ENCODE data around the gene MDH2. TPM values are rescaled to one million over a fixed set of nuclear protein-coding genes. Genes with fewer than 3 reads are reported as not detected.
"Not testable (repeated sequence)": the region's sequence is repeated elsewhere in the genome, so short reads cannot be mapped to it uniquely, and the experiment has no call there.

Gene MDH2, protein sequence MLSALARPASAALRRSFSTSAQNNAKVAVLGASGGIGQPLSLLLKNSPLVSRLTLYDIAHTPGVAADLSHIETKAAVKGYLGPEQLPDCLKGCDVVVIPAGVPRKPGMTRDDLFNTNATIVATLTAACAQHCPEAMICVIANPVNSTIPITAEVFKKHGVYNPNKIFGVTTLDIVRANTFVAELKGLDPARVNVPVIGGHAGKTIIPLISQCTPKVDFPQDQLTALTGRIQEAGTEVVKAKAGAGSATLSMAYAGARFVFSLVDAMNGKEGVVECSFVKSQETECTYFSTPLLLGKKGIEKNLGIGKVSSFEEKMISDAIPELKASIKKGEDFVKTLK
- polyA plus RNA-seq (2014; cell fraction: cytosol; rRNA removed), result 87.2 and 104 TPM in 2 replicates
- polyA plus RNA-seq (2014; cell fraction: nucleus; rRNA removed), result 57.5 and 74.9 TPM in 2 replicates

DNA sequence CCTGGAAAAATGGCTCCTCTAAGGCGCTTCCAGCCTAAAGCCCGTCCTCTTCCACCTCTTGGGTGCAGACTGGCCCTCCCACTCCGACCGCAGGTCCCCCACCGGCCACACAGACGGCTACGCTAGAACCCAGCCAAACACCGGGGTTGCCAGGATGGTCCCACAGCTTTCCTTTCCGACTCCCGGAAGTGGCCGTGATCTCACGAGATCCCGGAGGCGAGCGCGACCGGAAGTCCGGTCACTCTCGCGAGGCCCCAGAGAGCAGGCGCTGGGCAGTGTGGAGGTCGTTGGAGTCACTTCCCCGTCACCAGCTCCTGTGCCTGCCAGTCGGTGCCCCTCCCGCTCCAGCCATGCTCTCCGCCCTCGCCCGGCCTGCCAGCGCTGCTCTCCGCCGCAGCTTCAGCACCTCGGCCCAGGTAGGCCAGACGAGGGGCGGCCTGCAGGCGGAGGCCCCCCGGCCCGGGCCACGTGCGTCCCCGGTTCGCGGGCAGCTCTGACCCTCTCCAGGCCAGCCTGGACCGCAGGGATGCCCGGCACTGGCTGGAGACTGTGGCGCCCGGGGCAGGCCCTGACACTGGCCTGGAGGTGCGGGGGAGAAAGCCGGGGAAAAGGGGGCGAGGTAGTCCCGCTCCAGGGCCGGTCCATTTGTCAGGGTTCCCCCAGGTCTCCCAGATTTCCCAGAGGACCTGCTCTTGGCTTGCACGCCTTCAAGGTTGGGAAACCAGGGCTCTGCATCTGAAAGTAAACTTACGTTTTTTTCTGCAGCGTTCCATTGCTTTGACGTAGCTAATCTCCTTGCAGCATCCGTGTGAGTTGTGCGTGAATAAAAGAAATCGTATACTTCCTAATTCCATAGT lies at the start of gene MDH2, which contains the start of gene STYXL1:
TSS of gene MDH2 (plus strand) at position 296 of the 857 bp plus-strand sequence. CDS start at position 351, 55 bp downstream.
TSS of gene STYXL1 (minus strand) at position 190 of the 857 bp plus-strand sequence. CDS start 17,477 bp downstream, outside the sequence.
- peak; percentile 94 for DNase-seq (ENCODE audit: low spot score)

DNA sequence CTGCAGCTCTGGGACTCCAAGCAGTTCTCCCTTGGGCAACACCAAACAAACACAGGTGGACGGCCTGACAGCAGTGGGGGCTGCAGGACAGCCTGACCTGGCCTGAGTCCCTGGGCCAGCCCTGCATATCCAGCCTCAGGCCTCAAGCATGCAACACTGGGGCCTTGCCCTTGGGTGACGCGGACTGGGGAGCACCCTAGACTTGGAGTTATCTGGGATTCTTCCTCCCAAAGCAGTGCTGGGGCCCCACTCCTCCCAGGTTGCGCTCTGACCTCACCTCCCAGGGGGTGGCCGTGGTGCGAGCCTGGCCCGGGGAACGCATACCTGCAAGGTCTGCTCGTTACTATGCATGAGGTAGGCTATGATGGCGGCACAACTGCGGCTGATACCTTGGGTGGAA lies 47.3 kb upstream of the MDH2 start:
- no peak for DNase-seq (ENCODE audit: low spot score)

DNA sequence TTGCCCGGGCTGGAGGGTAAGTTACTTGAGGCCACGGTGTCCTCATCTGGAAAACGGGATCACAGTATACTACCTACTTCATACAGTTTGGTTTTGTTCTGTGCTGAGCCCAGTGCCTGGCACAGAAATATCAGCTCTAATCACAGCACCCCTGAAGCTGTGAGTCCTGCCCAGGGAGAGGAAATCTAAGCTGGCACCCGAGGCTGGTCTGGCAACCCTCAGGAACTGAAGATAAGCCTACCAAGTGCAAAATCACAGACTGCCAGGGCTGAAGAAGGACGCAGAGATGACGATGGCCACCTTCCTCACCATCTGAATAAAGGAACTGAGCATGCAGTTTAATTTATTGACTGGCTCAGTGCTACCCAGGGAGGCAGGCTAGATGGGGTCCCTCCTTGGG lies 45.8 kb upstream of the MDH2 start:
- DNase-seq (ENCODE audit: low spot score), result no peak

DNA sequence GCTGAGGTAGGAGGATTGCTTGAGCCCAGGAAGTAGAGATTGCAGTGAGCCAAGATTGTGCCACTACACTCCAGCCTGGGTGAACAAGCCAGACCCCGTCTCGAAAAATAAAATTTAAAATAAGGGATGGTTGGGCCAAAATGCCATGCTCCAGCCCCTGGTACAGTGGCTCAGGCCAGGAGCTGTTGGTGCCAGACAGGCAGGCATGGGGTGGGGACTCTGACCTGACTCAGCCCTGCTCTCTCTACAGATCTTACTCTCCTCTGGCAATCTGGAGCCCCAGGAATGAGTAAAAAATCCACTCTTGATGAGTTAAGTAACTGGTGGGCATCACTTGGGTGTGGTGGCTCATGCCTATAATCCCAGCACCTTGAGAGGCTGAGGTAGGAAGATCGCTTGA lies 45.1 kb upstream of the MDH2 start:
- DNase-seq (ENCODE audit: low spot score), result no peak

DNA sequence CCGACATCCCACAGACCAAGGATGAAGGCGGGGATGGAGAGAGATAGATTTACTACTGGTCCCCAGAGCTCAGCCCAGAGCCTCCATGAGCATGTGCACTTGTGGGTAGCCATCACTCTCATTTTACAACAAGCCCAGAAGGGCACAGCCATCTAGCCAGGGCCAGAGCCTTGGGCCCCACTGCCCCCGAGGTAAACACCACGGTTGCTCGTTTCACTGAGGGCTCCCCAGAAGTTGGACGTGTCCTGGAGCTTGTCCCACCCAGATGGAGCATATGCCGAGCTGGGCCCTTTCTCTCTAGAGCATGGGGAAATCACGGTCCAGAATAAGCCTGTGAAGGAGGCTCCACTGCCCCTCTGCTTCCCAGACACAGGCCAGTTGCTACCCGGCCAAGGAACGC lies 44.6 kb upstream of the MDH2 start:
- no peak for DNase-seq (ENCODE audit: low spot score)

DNA sequence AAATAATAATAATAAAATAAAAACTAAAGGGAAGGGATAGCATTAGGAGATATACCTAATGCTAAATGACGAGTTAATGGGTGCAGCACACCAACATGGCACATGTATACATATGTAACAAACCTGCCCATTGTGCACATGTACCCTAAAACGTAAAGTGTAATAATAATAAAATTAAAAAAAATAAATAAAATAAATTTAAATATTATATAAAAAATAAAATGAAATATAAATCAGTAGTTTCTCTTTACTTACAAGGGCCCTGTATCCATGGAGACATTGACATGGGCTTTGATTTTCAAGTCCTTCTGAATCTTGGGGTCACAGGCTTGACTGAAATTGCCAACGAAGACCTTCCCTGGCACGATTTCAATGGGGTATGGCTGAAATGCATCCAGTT lies 42.9 kb upstream of the MDH2 start:
- not testable (repeated sequence) for DNase-seq (ENCODE audit: low spot score)

DNA sequence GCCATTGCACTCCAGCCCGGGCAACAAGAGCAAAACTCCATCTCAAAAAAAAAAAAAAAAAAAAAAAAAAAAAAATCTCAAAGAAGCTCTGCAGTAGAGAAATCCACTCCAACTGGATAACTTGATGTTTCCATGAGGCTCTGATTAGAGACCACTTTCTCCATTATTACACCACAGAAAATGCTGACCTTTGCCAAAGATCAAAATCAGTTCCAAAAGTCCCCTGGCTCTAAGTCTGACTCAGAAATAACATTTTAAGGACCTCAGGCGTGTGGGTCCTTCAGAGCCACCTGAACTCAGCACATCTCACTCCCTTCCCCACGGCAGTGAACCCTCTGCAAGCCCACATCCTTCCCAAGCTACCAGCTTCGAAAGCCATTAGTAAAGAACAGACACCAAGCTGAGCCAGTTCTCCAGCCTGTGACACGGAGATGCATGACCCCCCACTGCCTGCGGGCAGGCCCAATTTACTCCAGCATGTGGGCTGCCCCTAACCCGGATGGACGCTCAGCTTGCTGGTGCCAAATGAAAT lies 39.7 kb upstream of the MDH2 start:
- no peak for DNase-seq (ENCODE audit: low spot score)

DNA sequence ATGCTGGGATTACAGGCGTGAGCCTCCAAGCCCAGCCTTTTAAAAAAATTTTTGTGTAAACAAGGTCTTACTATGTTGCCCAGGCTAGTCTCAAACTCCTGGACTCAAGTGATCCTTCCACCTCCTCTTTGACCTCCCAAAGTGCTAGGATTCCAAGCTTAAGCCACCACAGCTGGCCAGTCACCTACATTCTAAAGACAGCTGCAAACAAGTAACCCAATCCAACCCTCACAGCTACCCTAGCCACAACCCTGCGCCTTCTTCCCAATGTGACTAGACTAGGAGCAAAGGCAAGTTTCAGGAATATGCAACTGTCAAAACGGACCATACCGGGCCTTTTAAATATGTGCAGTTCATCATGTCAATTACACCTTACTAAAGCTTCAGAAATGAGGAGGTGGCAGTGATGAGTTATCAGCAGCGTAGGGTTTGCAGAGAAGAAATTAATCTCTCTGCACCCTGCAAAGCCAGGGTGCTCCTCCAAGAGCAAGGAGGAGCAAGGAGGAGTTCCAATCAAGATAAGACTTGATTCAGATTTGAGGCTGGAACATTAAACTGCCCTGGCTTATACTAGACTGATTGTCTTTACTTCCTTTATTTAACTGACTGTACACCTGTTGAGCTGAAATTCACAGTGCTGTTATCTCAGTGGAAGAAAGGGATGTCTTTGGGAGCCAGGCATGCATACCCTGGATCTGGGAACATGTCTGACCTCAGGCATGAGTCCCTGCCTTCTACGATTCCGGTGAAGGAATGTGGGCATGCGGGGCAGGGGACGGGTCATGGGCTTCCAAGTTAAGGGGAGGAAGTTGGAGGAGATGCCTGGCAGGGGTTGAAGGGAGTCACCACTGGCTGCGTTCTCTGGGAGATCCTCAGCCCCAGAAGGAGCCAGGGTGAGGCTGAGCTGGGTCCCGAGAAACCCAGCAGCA lies 38.0 kb upstream of the MDH2 start:
- DNase-seq (ENCODE audit: low spot score), result no peak

DNA sequence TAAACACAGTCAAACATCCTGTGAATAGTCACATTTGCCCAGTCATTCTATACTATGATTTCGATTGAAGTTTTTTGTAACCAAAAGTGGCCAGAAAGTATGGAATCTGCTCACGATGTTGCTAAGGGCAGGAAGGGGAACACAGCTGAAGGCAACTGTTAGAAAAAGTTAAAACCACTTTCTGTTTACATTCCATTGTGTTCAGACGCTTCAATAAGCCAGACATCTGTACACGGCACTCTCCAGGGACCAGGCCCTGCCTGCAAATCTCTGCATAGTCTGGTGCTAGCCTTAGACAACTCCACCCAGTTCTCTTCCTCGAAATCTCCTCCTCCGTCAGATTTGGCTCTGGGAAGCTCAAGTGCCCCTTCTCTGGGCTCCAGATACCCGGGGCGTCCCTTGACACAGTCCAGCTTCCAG lies 36.5 kb upstream of the MDH2 start:
- no peak for DNase-seq (ENCODE audit: low spot score)

DNA sequence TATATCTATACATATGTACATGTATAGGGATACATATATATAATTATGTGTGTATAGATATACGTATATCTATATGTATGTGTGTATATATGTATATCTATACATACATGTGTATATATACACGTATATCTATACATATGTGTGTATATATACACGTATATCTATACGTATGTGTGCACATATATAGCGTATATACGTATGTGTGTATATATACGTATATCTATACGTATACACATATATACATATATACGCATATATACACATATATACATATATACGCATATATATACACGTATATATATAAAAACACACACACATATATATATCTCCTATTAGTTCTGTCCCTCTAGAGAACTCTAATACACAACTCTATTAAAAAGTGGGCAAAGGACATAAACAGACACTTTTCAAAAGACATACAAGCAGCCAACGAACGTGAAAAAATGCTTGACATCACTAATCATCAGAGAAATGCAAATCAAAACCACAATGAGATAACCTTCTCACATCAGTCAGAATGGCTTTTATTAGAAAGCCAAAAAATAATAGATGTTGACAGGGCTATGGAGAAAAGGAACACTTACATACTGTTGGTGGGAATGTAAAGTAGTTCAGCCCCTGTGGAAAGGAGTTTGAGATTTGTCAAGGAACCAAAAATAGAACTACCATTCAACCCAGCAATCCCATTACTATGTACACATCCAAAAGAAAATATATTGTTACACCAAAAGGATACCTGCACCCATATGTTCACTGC lies 31.5 kb upstream of the MDH2 start:
- no peak for DNase-seq (ENCODE audit: low spot score)

DNA sequence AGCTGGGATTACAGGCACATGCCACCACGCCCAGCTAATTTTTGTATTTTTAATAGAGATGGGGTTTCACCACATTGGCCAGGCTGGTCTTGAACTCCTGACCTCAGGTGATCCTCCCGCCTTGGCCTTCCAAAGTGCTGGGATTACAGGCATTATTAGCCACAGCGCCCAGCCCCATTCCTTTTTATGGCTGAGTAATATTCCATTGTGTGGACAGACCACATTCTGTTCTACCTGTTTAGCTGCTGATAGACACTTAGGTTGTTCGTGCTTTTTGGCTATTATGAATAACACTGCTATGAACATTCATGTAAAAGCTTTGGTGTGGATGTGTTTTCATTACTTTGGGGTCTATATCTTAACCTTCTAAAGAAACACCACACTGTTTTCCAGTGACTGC lies 29.4 kb upstream of the MDH2 start:
- not testable (repeated sequence) for DNase-seq (ENCODE audit: low spot score)

DNA sequence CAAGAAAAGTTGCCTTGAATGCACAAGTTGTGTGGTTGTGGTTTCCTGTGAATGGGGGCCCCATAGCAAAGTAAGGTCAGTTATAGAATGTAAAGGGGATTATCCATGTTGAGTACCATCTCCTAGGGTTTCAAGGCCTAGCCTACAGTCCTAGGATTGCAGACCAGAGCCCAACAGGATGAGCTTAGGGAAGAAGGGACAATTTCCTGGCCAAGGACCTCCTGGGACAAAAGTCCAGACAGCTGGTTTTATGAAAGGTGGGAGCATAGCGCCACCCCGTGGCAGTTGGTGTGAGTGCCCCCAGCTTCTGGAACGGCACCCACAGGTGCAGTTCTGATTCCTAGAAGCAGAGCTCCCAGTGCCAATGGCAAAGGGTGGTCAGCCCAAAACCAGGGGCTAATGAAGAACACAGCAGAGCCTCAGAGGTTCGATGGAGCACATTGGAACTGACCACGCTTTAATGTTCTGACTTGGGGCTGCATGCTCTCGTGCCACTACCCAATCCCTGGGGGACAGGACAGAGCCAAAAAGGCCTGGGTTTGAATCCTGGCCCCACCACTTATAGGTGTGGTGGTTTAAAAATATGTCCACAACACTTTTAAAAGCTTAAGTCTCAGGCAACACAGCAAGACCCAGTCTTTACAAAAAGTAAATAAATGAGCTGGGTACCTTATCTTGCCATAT lies 27.7 kb upstream of the MDH2 start:
- peak; percentile 66 for DNase-seq (ENCODE audit: low spot score)

DNA sequence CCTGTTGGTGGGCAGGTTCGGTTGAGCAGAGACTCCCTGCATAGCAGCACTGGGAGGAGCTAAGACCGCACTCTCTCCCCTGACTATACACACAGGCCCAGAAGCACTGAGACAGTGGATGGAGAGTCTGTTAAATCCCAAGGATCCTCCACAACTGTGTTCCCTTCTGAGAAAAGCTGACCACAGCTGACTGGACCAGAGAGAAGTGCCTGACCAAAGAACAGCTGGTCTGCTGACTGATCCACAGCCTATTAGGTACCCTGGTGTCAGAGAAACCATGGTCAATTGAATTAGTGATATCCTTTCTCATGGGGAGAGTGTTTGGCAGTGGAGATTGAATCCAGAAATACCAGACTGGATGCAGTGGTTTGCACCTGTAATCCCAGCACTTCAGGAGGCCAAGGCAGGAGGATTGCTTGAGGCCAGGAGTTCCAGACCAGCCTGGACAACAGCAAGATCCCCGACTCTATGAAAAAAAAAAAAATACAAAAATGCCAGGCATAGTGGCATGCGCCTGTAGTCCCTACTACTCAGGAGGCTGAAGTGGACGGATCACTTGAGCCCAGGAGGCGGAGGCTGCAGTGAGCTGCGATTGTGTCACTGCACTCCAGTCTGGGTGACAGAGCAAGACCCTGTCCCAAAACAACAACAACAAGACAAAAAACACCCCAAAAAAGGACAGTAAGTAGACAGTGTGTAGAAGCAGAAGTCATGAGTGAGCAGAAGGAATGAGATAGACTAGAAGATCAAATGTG lies 25.7 kb upstream of the MDH2 start:
- no peak for DNase-seq (ENCODE audit: low spot score)

DNA sequence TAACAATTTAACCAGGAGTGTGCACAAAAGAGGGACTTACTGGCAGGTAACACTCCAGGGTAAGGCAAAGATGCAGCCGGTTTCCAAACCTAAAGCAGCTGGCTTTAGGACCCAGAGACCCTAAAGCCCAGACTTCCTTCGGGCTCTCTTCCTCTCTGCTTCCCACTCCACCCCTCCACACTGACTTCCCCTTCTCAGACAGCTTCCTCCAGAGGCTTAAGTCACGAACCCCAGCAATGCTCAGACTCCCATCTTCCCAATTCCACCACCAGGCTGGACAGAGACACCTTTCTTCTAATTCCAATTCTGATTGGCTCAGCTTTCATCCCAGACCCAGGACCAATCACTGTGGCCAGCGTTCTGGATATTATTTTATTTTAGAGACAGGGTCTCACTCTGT lies 24.9 kb upstream of the MDH2 start:
- DNase-seq (ENCODE audit: low spot score), result no peak

DNA sequence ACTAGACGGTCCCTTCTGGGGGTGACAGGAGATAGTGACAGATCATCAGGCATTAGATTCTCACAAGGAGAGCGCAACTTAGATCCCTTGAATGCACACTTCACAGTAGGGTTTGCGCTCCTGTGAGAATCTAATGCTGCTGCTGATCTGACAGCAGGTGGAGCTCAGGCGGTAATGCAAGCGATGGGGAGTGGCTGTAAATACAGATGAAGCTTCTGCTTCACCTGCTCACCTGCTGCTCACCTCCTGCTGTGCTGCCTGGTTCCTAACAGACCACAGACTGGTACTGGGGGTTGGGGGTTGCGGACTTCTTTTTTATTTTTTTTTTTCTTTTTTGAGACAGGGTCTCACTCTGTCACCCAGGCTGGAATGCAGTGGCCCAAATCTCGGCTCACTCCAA lies 18.2 kb upstream of the MDH2 start:
- DNase-seq (ENCODE audit: low spot score), result not testable (repeated sequence)

DNA sequence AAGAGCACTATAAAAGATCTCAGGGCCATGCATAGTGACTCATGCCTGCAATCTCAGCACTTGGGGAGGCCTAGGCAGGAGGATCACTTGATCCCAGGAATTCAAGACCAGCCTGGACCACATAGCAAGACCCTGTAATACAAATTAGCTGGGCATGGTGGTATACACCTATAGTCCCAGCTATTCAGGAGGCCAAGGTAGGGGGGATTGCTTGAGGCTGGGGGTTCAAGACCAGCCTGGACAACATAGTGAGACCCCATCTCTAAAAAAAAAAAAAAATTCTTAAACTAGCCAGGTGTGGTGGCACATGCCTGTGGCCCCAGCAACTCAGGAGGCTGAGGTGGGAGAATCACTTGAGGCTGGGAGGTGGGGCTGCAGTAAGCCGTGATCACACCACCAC lies 15.9 kb upstream of the MDH2 start:
- no peak for DNase-seq (ENCODE audit: low spot score)

DNA sequence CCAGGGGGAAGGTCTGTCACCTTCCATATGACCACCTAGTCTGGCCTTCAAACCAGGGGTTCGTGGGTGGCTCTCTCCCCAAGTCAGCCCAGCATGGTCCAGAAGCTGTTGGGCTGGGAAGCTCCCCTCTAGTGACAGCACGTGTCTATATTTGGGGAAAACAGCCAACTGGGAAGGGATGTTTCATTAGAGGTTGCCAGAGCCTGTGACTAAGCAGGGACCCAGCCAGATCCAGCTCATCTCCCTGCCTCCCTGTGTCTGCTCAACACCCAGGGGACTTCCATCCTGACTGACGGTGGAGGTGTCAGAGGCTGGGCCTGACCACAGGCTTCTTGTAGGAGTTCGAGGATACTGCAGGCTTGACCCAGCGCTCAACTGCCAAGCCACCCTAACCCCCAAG lies 10.6 kb upstream of the MDH2 start:
- no peak for DNase-seq (ENCODE audit: low spot score)

DNA sequence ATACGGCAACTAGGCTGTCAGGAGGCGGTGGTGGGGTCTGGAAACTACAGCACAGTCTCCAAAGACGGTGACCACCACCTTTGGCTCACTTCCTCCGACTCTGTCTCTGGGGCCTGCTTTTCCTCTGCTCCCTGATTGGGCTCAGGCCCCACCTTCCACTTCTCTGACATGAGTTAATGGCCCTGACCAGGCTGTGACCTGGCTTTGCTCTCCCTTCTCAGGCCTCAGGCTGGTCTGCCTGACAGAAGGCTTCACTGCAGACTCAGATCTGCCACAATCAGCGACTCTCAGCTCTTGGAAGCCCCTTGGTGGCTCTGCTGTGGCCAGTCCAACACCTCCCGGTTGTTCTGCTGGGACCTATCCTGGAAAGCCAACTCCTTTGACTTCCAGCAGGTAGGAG lies 7.8 kb upstream of the MDH2 start:
- no peak for DNase-seq (ENCODE audit: low spot score)

DNA sequence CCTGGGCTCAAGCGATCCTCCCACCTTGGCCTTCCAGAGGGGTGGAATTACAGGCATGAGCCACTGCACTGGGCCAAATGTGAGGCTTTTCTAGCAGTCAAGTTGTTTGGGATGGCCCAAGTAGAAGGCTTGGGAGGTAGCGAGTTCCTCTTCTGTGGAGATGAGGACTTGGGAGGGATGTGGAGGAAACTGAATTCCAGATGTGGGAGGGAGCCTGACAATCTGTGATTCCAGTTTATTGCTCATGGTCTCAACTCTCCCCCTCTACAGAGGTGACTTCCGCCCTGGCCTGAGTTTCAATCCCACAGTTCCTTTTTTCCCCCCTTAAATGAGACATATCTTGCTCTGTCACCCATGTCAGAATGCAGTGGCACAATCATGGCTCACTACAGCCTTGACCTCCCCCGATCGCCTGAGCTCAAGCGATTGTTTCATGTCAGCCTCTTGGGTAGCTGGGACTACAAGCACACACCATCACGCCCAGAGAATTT lies 3.5 kb upstream of the MDH2 start:
- DNase-seq (ENCODE audit: low spot score), result no peak
